Astrocyte (in vitro differentiated cells and primary cell): ENCODE measurements around the gene C1orf210. TPM values are rescaled to one million over a fixed set of nuclear protein-coding genes. Genes with fewer than 3 reads are reported as not detected.

Experiments used
- DNase-seq: peaks from one replicate; pipeline ENCODE4 v3.0.0-alpha.2; 2010; ENCODE audit warnings: low read depth
- FAIRE-seq: peaks from 2 replicates; lab custom pipeline; 2011; peaks lifted over from hg19 to GRCh38; lab: Jason Lieb, UNC
- H2AFZ ChIP-seq: 2 replicates; pipeline ENCODE4 v1.6.0; 2012; ENCODE audit warnings: low read depth, low read length, inconsistent platforms
- H3K27ac ChIP-seq: 2 replicates; pipeline ENCODE4 v1.5.1; 2011; ENCODE audit warnings: low read depth, low read length, inconsistent platforms
- H3K27me3 ChIP-seq: 2 replicates; pipeline ENCODE4 v1.6.0; 2011; ENCODE audit warnings: low read length, inconsistent platforms; ENCODE audit not compliant: insufficient read depth
- H3K36me3 ChIP-seq: 2 replicates; pipeline ENCODE4 v1.5.1; 2011; ENCODE audit warnings: low read length, inconsistent platforms; ENCODE audit not compliant: insufficient read depth
- H3K4me1 ChIP-seq: 2 replicates; pipeline ENCODE4 v1.5.1; 2011; ENCODE audit warnings: low read length, inconsistent platforms; ENCODE audit not compliant: insufficient read depth
- H3K4me2 ChIP-seq: 2 replicates; pipeline ENCODE4 v1.6.0; 2012; ENCODE audit warnings: low read length, inconsistent platforms
- H3K4me3 ChIP-seq: 2 replicates; pipeline ENCODE4 v1.5.1; 2011; ENCODE audit warnings: low read depth, mild to moderate bottlenecking, low read length, inconsistent platforms; ENCODE audit not compliant: insufficient read depth
- H3K79me2 ChIP-seq: 2 replicates; pipeline ENCODE4 v1.6.0; 2012; ENCODE audit warnings: mild to moderate bottlenecking, low read length, inconsistent platforms; ENCODE audit not compliant: insufficient read depth
- H3K9ac ChIP-seq: 2 replicates; pipeline ENCODE4 v1.6.0; 2012; ENCODE audit warnings: mild to moderate bottlenecking, low read length, inconsistent platforms
- H3K9me3 ChIP-seq: 2 replicates; pipeline ENCODE4 v1.5.1; 2012; ENCODE audit warnings: low read depth, mild to moderate bottlenecking, low read length, inconsistent platforms; ENCODE audit not compliant: insufficient read depth
- H4K20me1 ChIP-seq: 2 replicates; pipeline ENCODE4 v1.6.0; 2012; ENCODE audit warnings: low read length, inconsistent platforms; ENCODE audit not compliant: insufficient read depth
- H3K27ac Mint-ChIP-seq: one replicate; pipeline ENCODE4 v1.8.0; 2021; ENCODE audit warnings: mild to moderate bottlenecking, mixed read lengths; ENCODE audit not compliant: unreplicated experiment
- H3K27me3 Mint-ChIP-seq: one replicate; pipeline ENCODE4 v1.8.0; 2021; ENCODE audit warnings: low read depth, mixed read lengths; ENCODE audit not compliant: unreplicated experiment
- H3K36me3 Mint-ChIP-seq: one replicate; pipeline ENCODE4 v1.8.0; 2021; ENCODE audit warnings: low read depth, mixed read lengths; ENCODE audit not compliant: unreplicated experiment
- H3K4me1 Mint-ChIP-seq: one replicate; pipeline ENCODE4 v1.8.0; 2021; ENCODE audit warnings: low read depth, mixed read lengths; ENCODE audit not compliant: unreplicated experiment
- H3K4me3 Mint-ChIP-seq: one replicate; pipeline ENCODE4 v1.8.0; 2021; ENCODE audit warnings: mild to moderate bottlenecking, moderate library complexity, mixed read lengths; ENCODE audit not compliant: unreplicated experiment
- H3K9me3 Mint-ChIP-seq: one replicate; pipeline ENCODE4 v1.8.0; 2021; ENCODE audit warnings: mild to moderate bottlenecking, mixed read lengths; ENCODE audit not compliant: unreplicated experiment
- CTCF ChIP-seq: IDR thresholded peaks from 2 replicates; pipeline ENCODE4 v1.5.1; 2011; ENCODE audit warnings: low read depth, mild to moderate bottlenecking, inconsistent platforms, low read length, moderate library complexity; ENCODE audit not compliant: insufficient read depth
- EZH2 ChIP-seq: IDR thresholded peaks from 2 replicates; pipeline ENCODE4 v1.6.1; 2012; ENCODE audit warnings: mild to moderate bottlenecking, low read length, inconsistent platforms; ENCODE audit not compliant: insufficient read depth
- total RNA-seq: library from RNA; stranded (reverse); gene quantifications from 2 replicates; pipeline ENCODE4 v1.2.1, GENCODE V29; 2021

The C1orf210 gene
- total RNA-seq, 1 donor from 2014 or later, result 0.84 TPM

GRCh38 chr1:43252225-43252624 is 33.2 kb downstream of the C1orf210 start:
- no peaks in the 10 kb centered on the region for H3K4me1 Mint-ChIP-seq
- no peak for FAIRE-seq
- Histone ChIP-seq H3K9me3 (no peaks in the 10 kb centered on the region), H3K79me2 (no peaks in the 10 kb centered on the region), H3K4me1 (no peaks in the 10 kb centered on the region), H3K4me2 (no peak overlapping the region), H2AFZ (no peak overlapping the region), H3K9ac (no peak overlapping the region), H3K27ac (no peak overlapping the region), H3K4me3 (no peak overlapping the region), H3K36me3 (no peaks in the 10 kb centered on the region), H3K27me3 (peaks cover 7% of the 10 kb centered on the region), H4K20me1 (no peaks in the 10 kb centered on the region)
- no peak overlapping the region for H3K27ac Mint-ChIP-seq
- H3K36me3 Mint-ChIP-seq, result no peaks in the 10 kb centered on the region
- no peak for TF ChIP-seq CTCF
- no peak for TF ChIP-seq EZH2
- H3K27me3 Mint-ChIP-seq, result peaks cover 41% of the 10 kb centered on the region
- no peak overlapping the region for H3K4me3 Mint-ChIP-seq
- peaks cover 13% of the 10 kb centered on the region for H3K9me3 Mint-ChIP-seq
- no peak for DNase-seq

- Histone ChIP-seq H3K4me2 (no peak overlapping the region), H3K9ac (no peak overlapping the region), H3K4me3 (no peak overlapping the region), H4K20me1 (no peaks in the 10 kb centered on the region), H3K27me3 (peaks cover 7% of the 10 kb centered on the region), H3K27ac (no peak overlapping the region), H3K79me2 (no peaks in the 10 kb centered on the region), H3K36me3 (no peaks in the 10 kb centered on the region), H3K4me1 (no peaks in the 10 kb centered on the region), H2AFZ (no peak overlapping the region), H3K9me3 (no peaks in the 10 kb centered on the region)
- no peaks in the 10 kb centered on the region for H3K4me1 Mint-ChIP-seq
- TF ChIP-seq EZH2, result no peak
- no peak for TF ChIP-seq CTCF
- peaks cover 21% of the 10 kb centered on the region for H3K9me3 Mint-ChIP-seq
- peaks cover 34% of the 10 kb centered on the region for H3K27me3 Mint-ChIP-seq
- H3K4me3 Mint-ChIP-seq, result no peak overlapping the region
- DNase-seq (no peak), FAIRE-seq (no peak)
- H3K36me3 Mint-ChIP-seq, result no peaks in the 10 kb centered on the region
- H3K27ac Mint-ChIP-seq, result no peak overlapping the region
These were observed 34.4 kb downstream of the C1orf210 start for GRCh38 chr1:43251024-43251423.

GRCh38 chr1:43250351-43250761 is 35.0 kb downstream of the C1orf210 start:
- peaks cover 30% of the 10 kb centered on the region for H3K27me3 Mint-ChIP-seq
- Histone ChIP-seq H3K4me2 (no peak overlapping the region), H3K27me3 (peaks cover 7% of the 10 kb centered on the region), H3K27ac (no peak overlapping the region), H4K20me1 (no peaks in the 10 kb centered on the region), H3K36me3 (no peaks in the 10 kb centered on the region), H3K9ac (no peak overlapping the region), H3K4me3 (no peak overlapping the region), H3K9me3 (no peaks in the 10 kb centered on the region), H2AFZ (no peak overlapping the region), H3K4me1 (no peaks in the 10 kb centered on the region), H3K79me2 (no peaks in the 10 kb centered on the region)
- no peak for FAIRE-seq
- no peak overlapping the region for H3K27ac Mint-ChIP-seq
- no peak for DNase-seq
- no peak overlapping the region for H3K4me3 Mint-ChIP-seq
- no peaks in the 10 kb centered on the region for H3K36me3 Mint-ChIP-seq
- no peaks in the 10 kb centered on the region for H3K4me1 Mint-ChIP-seq
- no peak for TF ChIP-seq EZH2
- no peak for TF ChIP-seq CTCF
- peaks cover 24% of the 10 kb centered on the region for H3K9me3 Mint-ChIP-seq
